ENCODE measurements around the gene MUC5AC. TPM values are rescaled to one million over a fixed set of nuclear protein-coding genes. Genes with fewer than 3 reads are reported as not detected.

The MUC5AC gene
- total RNA-seq, 1 experiment from 2014 or later, result not detected

GRCh38 chr11:1199241-1199750 lies 41.5 kb downstream of the MUC5AC start:
- in situ Hi-C loops (cut with HindIII; ENCODE audit: low pct_unique_long_range_greater_than_20kb, low sequenced_read_pairs), result no loop called here

GRCh38 chr11:1199751-1200610 lies 42.2 kb downstream of the MUC5AC start:
- in situ Hi-C loops (cut with HindIII; ENCODE audit: low pct_unique_long_range_greater_than_20kb, low sequenced_read_pairs), result no loop called here
- DNase-seq (ENCODE audit: low read depth), result no peak

More at GRCh38 chr11:1199241-1199750, 41.5 kb downstream of the MUC5AC start:
- DNase-seq (ENCODE audit: low read depth), result no peak

DNA sequence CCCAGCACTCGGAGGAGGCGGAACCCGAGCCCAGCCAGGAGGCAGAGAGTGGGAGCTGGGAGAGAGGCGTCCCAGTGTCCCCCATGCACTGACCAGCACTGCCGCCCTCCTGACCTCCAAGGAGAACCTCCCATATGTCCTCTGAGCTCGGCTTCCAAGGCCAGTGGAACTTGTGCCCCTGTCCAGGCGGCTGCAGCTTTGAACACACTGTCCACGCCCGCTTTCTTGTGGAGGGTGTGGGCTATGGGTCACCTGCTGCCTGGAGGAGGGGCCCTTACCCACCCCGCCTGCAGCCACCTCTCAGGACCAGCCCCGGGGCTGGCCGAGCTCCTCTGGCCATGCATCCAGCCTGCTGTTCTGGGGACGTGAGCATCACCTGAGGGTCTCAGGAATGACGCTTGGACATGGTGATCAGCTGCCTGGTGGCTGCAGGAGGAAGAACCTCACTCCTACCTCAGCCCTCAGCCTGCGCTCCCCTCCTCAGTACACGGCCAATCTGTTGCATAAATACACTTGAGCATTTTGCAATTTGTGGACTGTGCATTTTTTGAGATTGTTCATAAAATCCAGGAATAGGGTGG lies 42.9 kb downstream of the MUC5AC start:
- in situ Hi-C loops (cut with HindIII; ENCODE audit: low pct_unique_long_range_greater_than_20kb, low sequenced_read_pairs), result no loop called here
- DNase-seq (ENCODE audit: low read depth), result no peak

DNA sequence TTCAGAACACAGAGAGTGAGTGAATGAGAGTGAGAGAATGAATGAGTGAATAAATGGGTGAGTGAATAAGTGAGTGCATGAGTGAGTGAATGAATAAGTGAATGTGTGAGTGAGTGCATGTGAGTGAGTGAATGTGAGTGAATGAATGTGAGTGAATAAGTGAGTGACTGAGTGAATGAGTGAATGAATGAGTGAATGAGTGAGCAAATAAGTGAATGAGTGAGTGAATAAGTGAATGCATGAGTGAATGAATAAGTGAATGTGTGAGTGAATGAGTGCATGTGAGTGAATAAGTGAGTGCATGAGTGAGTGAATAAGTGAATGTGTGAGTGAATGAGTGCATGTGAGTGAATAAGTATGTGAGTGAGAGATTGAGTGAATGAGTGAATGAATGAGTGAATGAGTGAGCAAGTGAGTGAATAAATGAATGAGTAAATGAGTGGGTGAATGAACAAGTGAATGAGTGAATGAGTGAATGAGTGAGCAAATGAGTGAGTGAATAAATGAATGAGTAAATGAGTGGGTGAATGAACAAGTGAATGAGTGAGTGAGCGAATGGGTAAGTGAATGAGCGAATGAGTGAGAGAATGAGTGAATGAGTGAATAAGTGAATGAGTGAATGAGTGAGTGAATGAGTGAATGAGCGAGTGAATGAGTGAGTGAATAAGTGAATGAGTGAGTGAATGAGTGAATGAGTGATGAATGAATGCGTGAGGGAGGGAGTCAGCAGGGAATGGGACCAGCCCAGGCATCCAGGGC lies 43.8 kb downstream of the MUC5AC start:
- in situ Hi-C loops (cut with HindIII; ENCODE audit: low pct_unique_long_range_greater_than_20kb, low sequenced_read_pairs), result no loop called here
- no peak for DNase-seq (ENCODE audit: low read depth)

- in situ Hi-C loops (cut with HindIII; ENCODE audit: low pct_unique_long_range_greater_than_20kb, low sequenced_read_pairs), result no loop called here
- no peak for DNase-seq (ENCODE audit: low read depth)
Observed at GRCh38 chr11:1202154-1202775, 44.5 kb downstream of the MUC5AC start.

- in situ Hi-C loops (cut with HindIII; ENCODE audit: low pct_unique_long_range_greater_than_20kb, low sequenced_read_pairs), result no loop called here
- peak; percentile 20 for DNase-seq (ENCODE audit: low read depth)
Observed at GRCh38 chr11:1202776-1203504, 45.2 kb downstream of the MUC5AC start.

GRCh38 chr11:1203505-1204271 lies 45.9 kb downstream of the MUC5AC start:
- in situ Hi-C loops (cut with HindIII; ENCODE audit: low pct_unique_long_range_greater_than_20kb, low sequenced_read_pairs), result no loop called here

GRCh38 chr11:1204381-1205101 lies 46.8 kb downstream of the MUC5AC start:
- no peak for DNase-seq (ENCODE audit: low read depth)
- in situ Hi-C loops (cut with HindIII; ENCODE audit: low pct_unique_long_range_greater_than_20kb, low sequenced_read_pairs), result no loop called here

More at GRCh38 chr11:1203505-1204271, 45.9 kb downstream of the MUC5AC start:
- no peak for DNase-seq (ENCODE audit: low read depth)

DNA sequence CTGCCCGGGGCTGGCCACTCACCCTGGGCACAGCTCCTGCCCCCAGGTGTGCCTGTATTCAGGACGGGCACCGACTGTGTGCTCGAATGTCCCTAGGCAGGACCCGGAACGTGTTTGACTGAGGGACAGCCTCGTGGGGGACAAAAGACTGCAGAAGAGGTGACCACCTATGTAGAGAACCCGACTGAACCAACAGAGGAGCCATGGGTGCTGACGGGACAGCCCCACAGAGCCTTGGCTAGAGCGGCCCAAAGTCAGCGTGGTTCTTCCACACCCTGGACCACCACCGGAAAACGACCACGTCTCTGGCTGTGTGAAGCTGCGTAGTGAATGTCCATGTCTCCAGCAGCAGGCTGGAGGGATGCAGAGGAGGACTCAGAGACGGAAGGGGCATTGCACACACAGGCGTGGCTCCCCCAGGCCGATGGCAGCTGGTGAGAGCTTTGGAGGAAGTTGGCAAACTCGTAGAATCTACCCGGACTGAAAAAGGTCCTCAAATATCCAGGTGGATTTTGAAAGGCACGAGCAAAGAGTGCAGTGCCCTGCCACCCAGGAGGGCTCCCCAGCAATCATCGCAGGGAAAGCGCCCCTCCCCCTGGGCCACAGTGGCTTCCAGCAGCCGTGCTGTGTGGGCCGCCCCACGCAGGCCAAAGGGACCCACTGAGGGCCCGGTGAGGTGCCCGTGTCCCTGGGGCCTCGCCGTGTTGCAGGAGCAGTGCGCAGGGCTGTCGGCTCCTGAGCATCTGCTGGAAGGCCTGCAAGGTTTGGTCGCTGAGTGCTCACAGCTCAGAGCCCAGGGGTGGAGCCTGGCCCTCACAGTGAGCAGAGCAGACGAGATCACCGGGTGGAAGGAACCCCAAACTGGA lies 47.6 kb downstream of the MUC5AC start:
- DNase-seq (ENCODE audit: low read depth), result no peak
- in situ Hi-C loops (cut with HindIII; ENCODE audit: low pct_unique_long_range_greater_than_20kb, low sequenced_read_pairs), result no loop called here

DNA sequence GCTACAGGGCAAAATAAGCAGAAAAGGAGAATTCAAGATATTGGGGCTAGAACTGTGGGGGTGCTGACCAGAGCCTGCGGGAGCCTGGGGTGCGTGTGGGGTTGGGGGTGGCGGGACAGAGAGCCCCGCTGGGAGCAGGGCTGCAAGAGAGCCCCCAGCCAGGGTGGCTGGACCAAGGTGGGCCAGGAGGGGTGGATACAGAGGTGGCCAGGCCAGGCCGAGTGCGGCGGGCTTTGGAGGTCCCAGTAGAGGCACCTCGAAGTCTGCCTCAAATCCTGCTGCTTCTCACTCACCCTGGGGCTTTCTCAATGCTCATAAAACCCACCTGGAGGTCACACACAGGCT lies 48.2 kb downstream of the MUC5AC start:
- in situ Hi-C loops (cut with HindIII; ENCODE audit: low pct_unique_long_range_greater_than_20kb, low sequenced_read_pairs), result no loop called here
- DNase-seq (ENCODE audit: low read depth), result no peak

GRCh38 chr11:1206391-1207271 lies 48.9 kb downstream of the MUC5AC start:
- in situ Hi-C loops (cut with HindIII; ENCODE audit: low pct_unique_long_range_greater_than_20kb, low sequenced_read_pairs), result no loop called here
- DNase-seq (ENCODE audit: low read depth), result no peak

- in situ Hi-C loops (cut with HindIII; ENCODE audit: low pct_unique_long_range_greater_than_20kb, low sequenced_read_pairs), result no loop called here
Observed at GRCh38 chr11:1207401-1208143, 49.8 kb downstream of the MUC5AC start.

DNA sequence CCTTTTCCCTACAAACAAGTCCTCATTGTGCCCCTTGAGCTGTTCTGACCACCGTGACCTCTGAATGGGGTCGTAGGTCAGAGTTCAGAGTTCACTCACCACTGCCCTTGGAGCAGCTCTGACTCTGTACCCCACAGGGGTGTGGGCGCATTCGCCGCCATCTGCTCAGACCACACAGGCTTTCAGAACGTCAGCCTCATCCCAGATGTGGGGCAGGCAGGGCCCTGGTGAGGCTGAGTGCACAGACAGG lies 50.3 kb downstream of the MUC5AC start:
- no peak for DNase-seq (ENCODE audit: low read depth)
- in situ Hi-C loops (cut with HindIII; ENCODE audit: low pct_unique_long_range_greater_than_20kb, low sequenced_read_pairs), result no loop called here

More at GRCh38 chr11:1207401-1208143, 49.8 kb downstream of the MUC5AC start:
- no peak for DNase-seq (ENCODE audit: low read depth)

- in situ Hi-C loops (cut with HindIII; ENCODE audit: low pct_unique_long_range_greater_than_20kb, low sequenced_read_pairs), result no loop called here
- no peak for DNase-seq (ENCODE audit: low read depth)
Observed at GRCh38 chr11:1208394-1209261, 50.9 kb downstream of the MUC5AC start.
